ENCODE measurements around the gene PLSCR5.

Gene PLSCR5

GRCh38 chr3:146542179-146542578 is 63.0 kb downstream of the PLSCR5 start:
- no peak for DNase-seq (ENCODE audit: low read depth, low spot score)
- ChIA-PET POLR2A (no interaction called here), CTCF (no interaction called here)
- no peak for TF ChIP-seq CTCF (IDR thresholded peaks at IDR 0.05; ENCODE audit: insufficient read depth, low read length, missing control alignments)
- H3K4me3 ChIP-seq (ENCODE audit: low read depth, low read length): no peak overlapping the region

- no peak for TF ChIP-seq CTCF (IDR thresholded peaks at IDR 0.05; ENCODE audit: insufficient read depth, low read length, missing control alignments)
- no peak overlapping the region for H3K4me3 ChIP-seq (ENCODE audit: low read depth, low read length)
- CTCF ChIA-PET: no interaction called here
- POLR2A ChIA-PET: no interaction called here
- no peak for DNase-seq (ENCODE audit: low read depth, low spot score)
These were observed 64.2 kb downstream of the PLSCR5 start for GRCh38 chr3:146540978-146541377.

- ChIA-PET CTCF (no interaction called here), POLR2A (no interaction called here)
- DNase-seq (ENCODE audit: low read depth, low spot score): no peak
- no peak overlapping the region for H3K4me3 ChIP-seq (ENCODE audit: low read depth, low read length)
- TF ChIP-seq CTCF (IDR thresholded peaks at IDR 0.05; ENCODE audit: insufficient read depth, low read length, missing control alignments): no peak
These were observed 64.9 kb downstream of the PLSCR5 start for GRCh38 chr3:146540236-146540635.

- CTCF ChIA-PET: interaction anchor here (0.6 kb wide), 1 partner anchor 140 kb away, joined by 3 read pairs; no protein-coding TSS in a partner anchor
- TF ChIP-seq CTCF (IDR thresholded peaks at IDR 0.05; ENCODE audit: insufficient read depth, low read length, missing control alignments): no peak
- no peak overlapping the region for H3K4me3 ChIP-seq (ENCODE audit: low read depth, low read length)
- no peak for DNase-seq (ENCODE audit: low read depth, low spot score)
- POLR2A ChIA-PET: no interaction called here
These were observed 65.8 kb downstream of the PLSCR5 start for GRCh38 chr3:146539315-146539714.

GRCh38 chr3:146537603-146538002 is 67.5 kb downstream of the PLSCR5 start:
- DNase-seq (ENCODE audit: low read depth, low spot score): no peak
- TF ChIP-seq CTCF (IDR thresholded peaks at IDR 0.05; ENCODE audit: insufficient read depth, low read length, missing control alignments): no peak
- ChIA-PET CTCF (no interaction called here), POLR2A (no interaction called here)
- no peak overlapping the region for H3K4me3 ChIP-seq (ENCODE audit: low read depth, low read length)

GRCh38 chr3:146536681-146537080 is 68.5 kb downstream of the PLSCR5 start:
- ChIA-PET POLR2A (no interaction called here), CTCF (no interaction called here)
- TF ChIP-seq CTCF (IDR thresholded peaks at IDR 0.05; ENCODE audit: insufficient read depth, low read length, missing control alignments): no peak
- no peak overlapping the region for H3K4me3 ChIP-seq (ENCODE audit: low read depth, low read length)
- DNase-seq (ENCODE audit: low read depth, low spot score): no peak
